Loucy (cell line): ENCODE results near the gene CACNA1A.
A peak's percentile ranks its signal among the peaks of the same experiment; 100 is the strongest.

Source experiments
- H2AFZ ChIP-seq: fragments of 200-600 bp; sonication (generic); 2 replicates; pipeline ENCODE4 v1.6.0; 2016; ENCODE audit warnings: antibody characterized with exemption, mild to moderate bottlenecking, low read length, moderate library complexity
- H3F3A ChIP-seq: fragments of 200-600 bp; 2 replicates; pipeline ENCODE4 v1.6.0; 2016; ENCODE audit warnings: antibody characterized with exemption, low read depth, mild to moderate bottlenecking
- H3K27me3 ChIP-seq: fragments of 200-600 bp; sonication (generic); 2 replicates; pipeline ENCODE4 v1.6.1; 2014; ENCODE audit warnings: low read length, mild to moderate bottlenecking; ENCODE audit not compliant: insufficient read depth, poor library complexity, severe bottlenecking
- H3K36me3 ChIP-seq: fragments of 200-600 bp; sonication (generic); 2 replicates; pipeline ENCODE4 v1.6.1; 2016; ENCODE audit warnings: low read length; ENCODE audit not compliant: insufficient read depth
- H3K4me1 ChIP-seq: fragments of 200-600 bp; sonication (generic); 2 replicates; pipeline ENCODE4 v1.5.1; 2014; ENCODE audit warnings: low read length, mild to moderate bottlenecking; ENCODE audit not compliant: insufficient read depth, poor library complexity, severe bottlenecking
- H3K4me2 ChIP-seq: fragments of 200-600 bp; sonication (generic); 2 replicates; pipeline ENCODE4 v1.6.0; 2014; ENCODE audit warnings: antibody characterized with exemption, low read length, low read depth, mild to moderate bottlenecking; ENCODE audit not compliant: poor library complexity, severe bottlenecking
- H3K4me3 ChIP-seq: fragments of 200-600 bp; sonication (generic); 2 replicates; pipeline ENCODE4 v1.5.1; 2014; ENCODE audit warnings: low read length, mild to moderate bottlenecking, mixed read lengths; ENCODE audit not compliant: poor library complexity, severe bottlenecking
- H3K79me2 ChIP-seq: fragments of 200-600 bp; sonication (generic); 2 replicates; pipeline ENCODE4 v1.6.1; 2014; ENCODE audit warnings: low read length; ENCODE audit not compliant: insufficient read depth
- H3K9ac ChIP-seq: fragments of 200-600 bp; sonication (generic); 2 replicates; pipeline ENCODE4 v1.6.0; 2014; ENCODE audit warnings: mild to moderate bottlenecking, low read depth, low read length, moderate library complexity; ENCODE audit not compliant: poor library complexity, severe bottlenecking
- H3K9me2 ChIP-seq: fragments of 200-600 bp; sonication (generic); replicated peaks from 2 replicates; pipeline ENCODE4 v1.6.1; 2016; ENCODE audit warnings: low read depth, low read length, mixed read lengths
- H3K9me3 ChIP-seq: fragments of 200-600 bp; sonication (generic); 2 replicates; pipeline ENCODE4 v1.6.1; 2014; ENCODE audit warnings: mild to moderate bottlenecking, antibody characterized with exemption, low read length, low read depth; ENCODE audit not compliant: insufficient read depth
- H4K20me1 ChIP-seq: fragments of 200-600 bp; sonication (generic); 2 replicates; pipeline ENCODE4 v1.6.0; 2014; ENCODE audit warnings: antibody characterized with exemption, low read length, mild to moderate bottlenecking; ENCODE audit not compliant: insufficient read depth, poor library complexity, severe bottlenecking
- CTCF ChIP-seq: fragments of 200-600 bp; sonication (generic); conservative IDR thresholded peaks from 2 replicates; pipeline ENCODE4 v1.5.1; 2014; ENCODE audit warnings: mild to moderate bottlenecking, antibody characterized with exemption, low read length
- EZH2phosphoT487 ChIP-seq: fragments of 200-600 bp; IDR thresholded peaks from 2 replicates; pipeline ENCODE4 v1.6.1; 2018; ENCODE audit warnings: antibody characterized with exemption, mild to moderate bottlenecking, moderate library complexity, borderline replicate concordance

Gene CACNA1A

GRCh38 chr19:13195678-13196077, 310.6 kb downstream of the CACNA1A start:
- H3K9me3 ChIP-seq: no peaks in the 10 kb centered on the region
- H4K20me1 ChIP-seq: no peaks in the 10 kb centered on the region
- no peak overlapping the region for H3K9ac ChIP-seq
- H3K79me2 ChIP-seq: no peaks in the 10 kb centered on the region
- no peaks in the 10 kb centered on the region for H3K27me3 ChIP-seq
- no peaks in the 10 kb centered on the region for H3K9me2 ChIP-seq
- no peaks in the 10 kb centered on the region for H3F3A ChIP-seq
- H3K36me3 ChIP-seq: no peaks in the 10 kb centered on the region
- H3K4me1 ChIP-seq: no peaks in the 10 kb centered on the region
- H3K4me3 ChIP-seq: no peak overlapping the region
- TF ChIP-seq CTCF (peak; percentile 65), EZH2phosphoT487 (no peak)
- H2AFZ ChIP-seq: no peak overlapping the region
- no peak overlapping the region for H3K4me2 ChIP-seq

GRCh38 chr19:13190781-13191540, 315.3 kb downstream of the CACNA1A start:
- H3K9ac ChIP-seq: no peak overlapping the region
- no peak overlapping the region for H2AFZ ChIP-seq
- H3K4me2 ChIP-seq: no peak overlapping the region

GRCh38 chr19:13189600-13189999, 316.7 kb downstream of the CACNA1A start:
- Histone ChIP-seq H3K27me3 (no peaks in the 10 kb centered on the region), H3K9me2 (no peaks in the 10 kb centered on the region), H3K4me2 (no peak overlapping the region), H3K36me3 (no peaks in the 10 kb centered on the region), H3K4me3 (no peak overlapping the region), H2AFZ (no peak overlapping the region), H3F3A (no peaks in the 10 kb centered on the region), H3K9ac (no peak overlapping the region), H3K4me1 (peaks cover 3% of the 10 kb centered on the region), H3K9me3 (no peaks in the 10 kb centered on the region), H3K79me2 (no peaks in the 10 kb centered on the region), H4K20me1 (no peaks in the 10 kb centered on the region)
- no peak for TF ChIP-seq CTCF
- no peak for TF ChIP-seq EZH2phosphoT487

More at GRCh38 chr19:13190781-13191540, 315.3 kb downstream of the CACNA1A start:
- Histone ChIP-seq H3K27me3 (no peaks in the 10 kb centered on the region), H3K4me1 (peaks cover 3% of the 10 kb centered on the region), H3K9me3 (no peaks in the 10 kb centered on the region), H3K79me2 (no peaks in the 10 kb centered on the region), H3F3A (no peaks in the 10 kb centered on the region), H3K9me2 (no peaks in the 10 kb centered on the region), H3K36me3 (no peaks in the 10 kb centered on the region), H4K20me1 (no peaks in the 10 kb centered on the region), H3K4me3 (no peak overlapping the region)
- TF ChIP-seq CTCF (no peak), EZH2phosphoT487 (no peak)
